Thyroid gland (tissue), 4 donors: ENCODE data around the gene PLGRKT. TPM values are rescaled to one million over a fixed set of nuclear protein-coding genes. Genes with fewer than 3 reads are reported as not detected.
"Not testable (repeated sequence)": the region's sequence is repeated elsewhere in the genome, so short reads cannot be mapped to it uniquely, and the experiment has no call there.

Experiments
- DNase-seq, 2 donors: peaks; one replicate each; pipeline ENCODE4 v3.0.0-alpha.2; 2019
- H3K27ac ChIP-seq, 3 donors: fragments of 200-600 bp; sonication (generic); 1 replicate in 2 of 3; 2 replicates in 1 of 3; pipeline ENCODE4 v1.5.1; 2016 to 2019; ENCODE audit warnings: mild to moderate bottlenecking in 1 of 3, moderate library complexity in 1 of 3
- H3K27me3 ChIP-seq: fragments of 200-600 bp; sonication (generic); one replicate; pipeline ENCODE4 v1.5.1; 2019
- H3K36me3 ChIP-seq, 2 donors: fragments of 200-600 bp; sonication (generic); one replicate each; pipeline ENCODE4 v1.5.1; 2016 to 2019
- H3K4me1 ChIP-seq, 2 donors: fragments of 200-600 bp; sonication (generic); one replicate each; pipeline ENCODE4 v1.5.1; 2017 to 2019
- H3K4me3 ChIP-seq, 3 donors: fragments of 200-600 bp; sonication (generic); replicated peaks in 1 of 3; 1 replicate in 2 of 3; 2 replicates in 1 of 3; pipeline ENCODE4 v1.5.1; 2016; ENCODE audit warnings: mild to moderate bottlenecking in 1 of 3
- H3K9me3 ChIP-seq: fragments of 200-600 bp; sonication (generic); one replicate; pipeline ENCODE4 v1.5.1; 2017
- POLR2A ChIP-seq, 2 donors: fragments of 450-650 bp; IDR thresholded peaks; one replicate each; pipeline ENCODE4 v1.6.1; 2017; ENCODE audit warnings: antibody characterized with exemption in 2 of 2, mild to moderate bottlenecking in 2 of 2, moderate library complexity in 1 of 2
- WGBS, 2 donors: methylation state at CpG; one replicate each; pipeline ENCODE4 v1.1.5; 2017; 5-methylcytosine and 5-hydroxymethylcytosine counted together
- intact Hi-C: fragments of 100-400 bp; cut with DNase I; formaldehyde crosslinking; loops from one replicate; pipeline ENCODE4 v1.15.1; 2023
- total RNA-seq, 4 donors: library from RNA; depleted of rRNA; stranded (reverse); fragments of >200 nt; gene quantifications; one replicate each; pipeline ENCODE4 v1.2.3, GENCODE V29; 2016
- TF ChIP-seq, protein P1 (sequence below), 6 experiments: fragments of 200-600 bp in 3 of 6; fragments of 450-650 bp in 3 of 6; sonication (generic) in 3 of 6; IDR thresholded peaks; one replicate each; pipeline ENCODE4 v1.5.1; 2016 to 2019; ENCODE audit warnings: antibody characterized with exemption in 6 of 6, mild to moderate bottlenecking in 2 of 6, inconsistent platforms in 1 of 6, moderate library complexity in 1 of 6

Gene PLGRKT
- total RNA-seq, 4 donors from 2014 or later: 16.2 to 32.7 (median 27.7) TPM

DNA sequence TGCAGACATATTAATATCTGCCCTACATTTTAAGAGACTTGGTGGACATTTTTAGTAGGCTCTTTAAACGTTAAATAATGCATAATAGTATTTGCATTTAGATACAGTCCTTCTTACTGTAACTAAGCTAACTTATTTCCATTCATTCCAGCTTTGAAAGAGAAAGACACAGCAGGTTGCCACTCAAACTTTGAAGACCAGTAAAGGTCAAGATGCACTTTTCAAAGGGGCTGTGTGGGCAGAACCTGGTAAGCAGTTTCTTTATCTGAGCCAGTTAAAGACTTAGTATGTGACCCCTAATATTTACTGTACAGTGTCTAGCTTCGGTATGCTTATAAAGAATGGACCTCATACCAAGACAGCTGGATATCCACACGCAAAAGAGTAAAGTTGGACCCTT is 20.8 kb downstream of the PLGRKT start:
- Histone ChIP-seq H3K36me3 (no peaks in the 10 kb centered on the region), H3K4me1 (no peaks in the 10 kb centered on the region), H3K9me3 (no peaks in the 10 kb centered on the region), H3K27ac (no peak overlapping the region), H3K27me3 (no peaks in the 10 kb centered on the region), H3K4me3 (no peak overlapping the region)
- intact Hi-C loops: no loop called here
- no peak for DNase-seq
- 76 to 79% methylated on average over 3 of the region's 3 CpGs for WGBS, 2 donors
- TF ChIP-seq, protein P1, sequence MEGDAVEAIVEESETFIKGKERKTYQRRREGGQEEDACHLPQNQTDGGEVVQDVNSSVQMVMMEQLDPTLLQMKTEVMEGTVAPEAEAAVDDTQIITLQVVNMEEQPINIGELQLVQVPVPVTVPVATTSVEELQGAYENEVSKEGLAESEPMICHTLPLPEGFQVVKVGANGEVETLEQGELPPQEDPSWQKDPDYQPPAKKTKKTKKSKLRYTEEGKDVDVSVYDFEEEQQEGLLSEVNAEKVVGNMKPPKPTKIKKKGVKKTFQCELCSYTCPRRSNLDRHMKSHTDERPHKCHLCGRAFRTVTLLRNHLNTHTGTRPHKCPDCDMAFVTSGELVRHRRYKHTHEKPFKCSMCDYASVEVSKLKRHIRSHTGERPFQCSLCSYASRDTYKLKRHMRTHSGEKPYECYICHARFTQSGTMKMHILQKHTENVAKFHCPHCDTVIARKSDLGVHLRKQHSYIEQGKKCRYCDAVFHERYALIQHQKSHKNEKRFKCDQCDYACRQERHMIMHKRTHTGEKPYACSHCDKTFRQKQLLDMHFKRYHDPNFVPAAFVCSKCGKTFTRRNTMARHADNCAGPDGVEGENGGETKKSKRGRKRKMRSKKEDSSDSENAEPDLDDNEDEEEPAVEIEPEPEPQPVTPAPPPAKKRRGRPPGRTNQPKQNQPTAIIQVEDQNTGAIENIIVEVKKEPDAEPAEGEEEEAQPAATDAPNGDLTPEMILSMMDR (IDR thresholded peaks at IDR 0.05): no peak

DNA sequence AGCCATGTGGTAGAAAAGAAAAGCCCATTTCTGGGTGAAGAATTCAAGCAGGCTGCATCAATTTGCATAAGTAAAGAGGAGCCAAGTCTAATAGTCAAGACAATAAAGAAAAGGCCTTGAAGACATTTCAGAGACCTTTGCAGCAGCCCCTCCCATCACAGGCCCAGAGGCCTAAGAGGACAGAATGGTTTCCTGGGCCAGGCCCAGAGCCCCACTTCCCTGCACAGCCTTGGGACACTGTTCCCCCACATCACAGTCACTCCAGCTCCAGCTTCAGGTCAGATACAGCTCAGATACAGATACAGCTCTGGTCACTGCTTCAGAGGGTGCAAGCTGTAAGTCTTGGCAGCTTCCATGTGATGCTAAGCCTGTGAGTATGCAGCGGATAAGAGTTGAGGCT is 29.1 kb downstream of the PLGRKT start:
- 100% methylated on average over 1 of the region's 1 CpG for WGBS, 2 donors
- no peaks in the 10 kb centered on the region for H3K9me3 ChIP-seq
- no peak overlapping the region for H3K4me3 ChIP-seq
- intact Hi-C loops: no loop called here
- no peaks in the 10 kb centered on the region for H3K4me1 ChIP-seq
- no peak overlapping the region for H3K27ac ChIP-seq
- DNase-seq: no peak
- H3K27me3 ChIP-seq: no peaks in the 10 kb centered on the region
- no peaks in the 10 kb centered on the region for H3K36me3 ChIP-seq
- TF ChIP-seq, protein P1 (IDR thresholded peaks at IDR 0.05): no peak
- TF ChIP-seq POLR2A (IDR thresholded peaks at IDR 0.05): no peak

DNA sequence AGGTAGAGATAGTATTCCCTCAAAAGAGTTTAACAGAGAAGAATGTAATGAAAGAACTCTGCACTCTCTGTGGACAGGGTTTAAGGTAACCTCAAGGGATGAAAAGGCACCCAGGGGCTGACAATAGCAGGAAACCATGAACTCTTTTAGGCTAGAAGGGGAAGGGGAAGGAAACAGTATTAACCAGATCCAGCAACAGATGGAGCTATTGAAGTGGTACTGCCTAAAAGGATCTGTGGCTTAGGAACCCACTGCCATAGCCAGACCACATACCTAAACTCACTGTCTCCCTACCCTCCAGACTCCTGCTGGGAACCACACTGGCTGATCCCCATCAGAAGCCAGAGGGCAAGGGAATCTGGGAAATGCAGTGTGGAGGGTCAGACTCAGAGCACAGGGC is 35.5 kb downstream of the PLGRKT start:
- intact Hi-C loops: no loop called here
- no peak overlapping the region for H3K27ac ChIP-seq
- H3K36me3 ChIP-seq: no peaks in the 10 kb centered on the region
- no peak for TF ChIP-seq POLR2A (IDR thresholded peaks at IDR 0.05)
- TF ChIP-seq, protein P1 (IDR thresholded peaks at IDR 0.05): no peak
- H3K9me3 ChIP-seq: no peaks in the 10 kb centered on the region
- no peak for DNase-seq
- H3K27me3 ChIP-seq: no peaks in the 10 kb centered on the region
- no peak overlapping the region for H3K4me3 ChIP-seq
- no peaks in the 10 kb centered on the region for H3K4me1 ChIP-seq

DNA sequence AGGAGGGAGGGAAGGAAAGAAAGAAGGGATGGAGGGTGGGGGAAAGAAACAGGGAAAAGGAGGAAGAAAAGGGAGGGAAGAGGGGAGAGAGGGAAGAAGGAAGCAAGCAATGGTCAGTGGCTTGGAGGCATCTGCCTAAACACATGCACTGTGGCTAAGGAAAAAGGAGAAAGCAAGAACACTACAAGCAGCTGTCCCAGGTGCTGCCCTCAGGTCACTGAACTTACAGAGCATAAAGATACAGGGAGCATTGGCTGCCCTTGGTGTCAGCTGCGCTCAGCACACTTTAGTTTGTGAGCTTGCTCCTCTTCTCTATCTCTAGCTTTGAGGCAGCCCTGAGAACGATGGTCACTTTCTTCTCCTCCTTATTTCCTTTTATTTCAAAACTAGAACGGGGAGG is 40.2 kb downstream of the PLGRKT start:
- intact Hi-C loops, H3K9me3 ChIP-seq: not testable (repeated sequence)

DNA sequence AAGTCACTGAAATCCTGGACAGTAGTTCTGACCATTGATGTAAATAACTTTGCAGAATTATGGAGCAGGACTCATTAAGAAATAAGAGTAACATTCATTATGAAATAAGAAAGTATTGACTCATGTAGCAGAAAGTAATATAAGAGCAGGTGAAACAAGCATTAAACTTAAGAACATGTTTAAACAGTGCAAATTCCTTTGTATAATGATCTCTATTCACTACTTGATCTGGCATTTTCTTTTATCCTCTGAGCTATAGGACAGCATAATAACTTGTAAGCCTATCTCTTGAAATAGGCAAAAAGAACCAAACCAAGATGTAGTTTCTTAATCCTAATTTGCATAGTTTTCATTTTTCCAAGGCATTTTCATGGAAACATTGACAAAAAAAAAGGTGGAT is 42.3 kb downstream of the PLGRKT start:
- DNase-seq: no peak
- intact Hi-C loops: no loop called here

More for the DNA sequence above, 40.2 kb downstream of the PLGRKT start:
- not testable (repeated sequence) for H3K27ac ChIP-seq, H3K27me3 ChIP-seq, H3K4me1 ChIP-seq, DNase-seq, H3K4me3 ChIP-seq, H3K36me3 ChIP-seq
- WGBS, 2 donors: 89 to 91% methylated on average over 3 of the region's 3 CpGs

DNA sequence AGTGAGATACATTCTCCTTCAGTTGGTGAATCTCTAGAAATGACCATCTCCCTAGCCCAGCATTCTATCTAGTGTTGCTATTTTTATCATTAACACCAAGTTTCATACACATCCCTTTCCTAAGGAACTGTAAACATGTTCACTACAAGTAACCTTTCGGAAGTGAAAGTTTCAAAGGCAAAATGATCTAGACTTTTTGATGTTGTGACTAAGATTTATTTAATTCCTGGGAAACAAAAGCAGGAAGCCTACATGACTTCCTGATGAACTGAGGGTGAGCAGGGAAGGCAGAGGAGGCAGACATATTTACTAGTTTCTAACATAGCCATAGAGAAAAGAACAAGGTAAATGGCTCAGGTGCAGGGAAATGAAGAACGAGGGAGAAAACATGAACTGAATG is 43.7 kb downstream of the PLGRKT start:
- H3K36me3 ChIP-seq, H3K27ac ChIP-seq, H3K4me1 ChIP-seq, DNase-seq, H3K9me3 ChIP-seq, H3K4me3 ChIP-seq, H3K27me3 ChIP-seq, intact Hi-C loops: not testable (repeated sequence)
- 44 to 80% methylated on average over 2 of the region's 2 CpGs for WGBS, 2 donors

More for the DNA sequence above, 42.3 kb downstream of the PLGRKT start:
- TF ChIP-seq, protein P1 (IDR thresholded peaks at IDR 0.05): no peak
- TF ChIP-seq POLR2A (IDR thresholded peaks at IDR 0.05): no peak
- Histone ChIP-seq H3K27me3 (no peaks in the 10 kb centered on the region), H3K36me3 (no peaks in the 10 kb centered on the region), H3K4me3 (no peak overlapping the region), H3K9me3 (no peaks in the 10 kb centered on the region), H3K27ac (no peak overlapping the region), H3K4me1 (no peaks in the 10 kb centered on the region)
